MM.1S (cell line): ENCODE results near the gene SHISA6.

Experiments
- DNase-seq: peaks from one replicate; pipeline ENCODE4 v3.0.0-alpha.2; 2015
- H2AFZ ChIP-seq: fragments of 300-600 bp; sonication (generic); 2 replicates; pipeline ENCODE4 v1.6.0; 2016; ENCODE audit warnings: antibody characterized with exemption, low read length
- H3F3A ChIP-seq: fragments of 300-600 bp; sonication (generic); 2 replicates; pipeline ENCODE4 v1.6.1; 2016; ENCODE audit warnings: mild to moderate bottlenecking, antibody characterized with exemption, low read length, moderate library complexity, mixed read lengths; ENCODE audit not compliant: insufficient read depth
- H3K27ac ChIP-seq: fragments of 300-600 bp; sonication (generic); 2 replicates; pipeline ENCODE4 v1.5.1; 2016; ENCODE audit warnings: mild to moderate bottlenecking, low read length
- H3K27me3 ChIP-seq: fragments of 300-600 bp; sonication (generic); replicated peaks from 2 replicates; pipeline ENCODE4 v1.6.0; 2016; ENCODE audit warnings: low read length; ENCODE audit not compliant: insufficient read depth
- H3K36me3 ChIP-seq: fragments of 300-600 bp; sonication (generic); replicated peaks from 2 replicates; pipeline ENCODE4 v1.6.1; 2016; ENCODE audit warnings: mild to moderate bottlenecking, low read length, mixed read lengths; ENCODE audit not compliant: insufficient read depth
- H3K4me1 ChIP-seq: fragments of 300-600 bp; sonication (generic); 2 replicates; pipeline ENCODE4 v1.6.1; 2016; ENCODE audit warnings: low read length, mixed read lengths
- H3K4me2 ChIP-seq: fragments of 300-600 bp; sonication (generic); 2 replicates; pipeline ENCODE4 v1.6.0; 2016; ENCODE audit warnings: low read depth, low read length
- H3K4me3 ChIP-seq: fragments of 300-600 bp; sonication (generic); 2 replicates; pipeline ENCODE4 v1.5.1; 2016; ENCODE audit warnings: low read length, mixed read lengths
- H3K79me2 ChIP-seq: fragments of 300-600 bp; sonication (generic); 2 replicates; pipeline ENCODE4 v1.6.1; 2016; ENCODE audit warnings: mixed run types, low read length, mixed read lengths
- H3K9ac ChIP-seq: fragments of 300-600 bp; sonication (generic); 2 replicates; pipeline ENCODE4 v1.6.1; 2016; ENCODE audit warnings: low read length, mixed read lengths
- H3K9me2 ChIP-seq: fragments of 300-600 bp; sonication (generic); replicated peaks from 2 replicates; pipeline ENCODE4 v1.6.1; 2016; ENCODE audit warnings: mild to moderate bottlenecking, low read length, mixed read lengths; ENCODE audit not compliant: insufficient read depth
- H3K9me3 ChIP-seq: fragments of 300-600 bp; sonication (generic); replicated peaks from 2 replicates; pipeline ENCODE4 v1.6.1; 2016; ENCODE audit warnings: mild to moderate bottlenecking, low read length, mixed read lengths; ENCODE audit not compliant: insufficient read depth
- H4K20me1 ChIP-seq: fragments of 300-600 bp; sonication (generic); 2 replicates; pipeline ENCODE4 v1.6.1; 2016; ENCODE audit warnings: mild to moderate bottlenecking, low read length, moderate library complexity, mixed read lengths; ENCODE audit not compliant: insufficient read depth
- EZH2 ChIP-seq: fragments of 300-600 bp; sonication (generic); optimal IDR thresholded peaks from 2 replicates; pipeline ENCODE3; 2017; ENCODE audit warnings: low read depth, mild to moderate bottlenecking, antibody characterized with exemption, low read length, mixed read lengths
- EZH2phosphoT487 ChIP-seq: fragments of 300-600 bp; sonication (generic); IDR thresholded peaks from 2 replicates; pipeline ENCODE4 v1.6.1; 2018; ENCODE audit warnings: antibody characterized with exemption, low read length
- TF ChIP-seq, protein P1 (sequence below): fragments of 300-600 bp; sonication (generic); IDR thresholded peaks from 2 replicates; pipeline ENCODE4 v1.5.1; 2016; ENCODE audit warnings: antibody characterized with exemption, low read length, mixed read lengths

The SHISA6 gene

DNA sequence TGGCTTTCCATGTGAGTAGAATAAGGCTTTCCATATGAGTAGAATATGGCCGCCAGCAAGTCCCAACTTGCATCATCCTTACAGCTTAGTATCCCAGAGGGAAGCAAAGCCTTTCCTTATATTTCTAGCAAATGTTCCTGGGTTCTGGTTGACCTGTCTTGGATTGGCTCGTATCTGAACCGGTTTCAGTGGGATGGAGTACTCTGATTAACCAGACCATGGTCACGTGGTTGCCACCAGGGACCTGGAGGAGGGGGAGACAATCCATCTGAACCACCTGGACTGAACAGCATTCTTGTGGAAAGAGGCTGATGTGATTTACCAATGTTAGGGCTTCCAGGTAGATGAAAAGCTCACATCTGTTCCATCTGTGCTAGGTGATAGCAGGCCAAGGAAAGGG is 89.0 kb downstream of the SHISA6 start:
- no peak overlapping the region for H3K9ac ChIP-seq
- TF ChIP-seq EZH2phosphoT487 (no peak), EZH2 (no peak)
- TF ChIP-seq, protein P1, sequence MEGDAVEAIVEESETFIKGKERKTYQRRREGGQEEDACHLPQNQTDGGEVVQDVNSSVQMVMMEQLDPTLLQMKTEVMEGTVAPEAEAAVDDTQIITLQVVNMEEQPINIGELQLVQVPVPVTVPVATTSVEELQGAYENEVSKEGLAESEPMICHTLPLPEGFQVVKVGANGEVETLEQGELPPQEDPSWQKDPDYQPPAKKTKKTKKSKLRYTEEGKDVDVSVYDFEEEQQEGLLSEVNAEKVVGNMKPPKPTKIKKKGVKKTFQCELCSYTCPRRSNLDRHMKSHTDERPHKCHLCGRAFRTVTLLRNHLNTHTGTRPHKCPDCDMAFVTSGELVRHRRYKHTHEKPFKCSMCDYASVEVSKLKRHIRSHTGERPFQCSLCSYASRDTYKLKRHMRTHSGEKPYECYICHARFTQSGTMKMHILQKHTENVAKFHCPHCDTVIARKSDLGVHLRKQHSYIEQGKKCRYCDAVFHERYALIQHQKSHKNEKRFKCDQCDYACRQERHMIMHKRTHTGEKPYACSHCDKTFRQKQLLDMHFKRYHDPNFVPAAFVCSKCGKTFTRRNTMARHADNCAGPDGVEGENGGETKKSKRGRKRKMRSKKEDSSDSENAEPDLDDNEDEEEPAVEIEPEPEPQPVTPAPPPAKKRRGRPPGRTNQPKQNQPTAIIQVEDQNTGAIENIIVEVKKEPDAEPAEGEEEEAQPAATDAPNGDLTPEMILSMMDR, result no peak
- no peaks in the 10 kb centered on the region for H3F3A ChIP-seq

DNA sequence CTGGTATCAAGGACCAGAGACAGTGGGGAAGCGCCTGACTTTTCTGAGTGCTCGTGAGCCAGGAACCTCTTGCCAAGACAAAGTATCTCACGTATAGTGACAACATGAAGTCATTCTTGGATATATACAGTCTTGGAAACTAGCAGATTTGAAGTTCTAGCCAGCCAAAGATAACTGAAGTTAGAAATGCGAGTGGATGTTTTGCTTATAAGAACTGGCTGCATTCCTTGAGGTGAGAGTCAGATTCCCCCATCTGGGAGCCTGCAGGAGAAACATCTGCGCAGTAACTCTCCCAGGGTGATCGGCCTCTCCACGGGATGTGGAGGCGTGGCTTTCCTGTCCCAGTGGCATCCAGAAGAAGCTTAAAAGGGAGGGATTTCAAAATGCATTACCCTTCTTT is 89.8 kb downstream of the SHISA6 start:
- no peaks in the 10 kb centered on the region for H4K20me1 ChIP-seq
- no peak overlapping the region for H3K4me3 ChIP-seq
- H3K4me1 ChIP-seq, result no peaks in the 10 kb centered on the region
- no peaks in the 10 kb centered on the region for H3K9me2 ChIP-seq
- no peak for DNase-seq
- no peak overlapping the region for H2AFZ ChIP-seq
- no peaks in the 10 kb centered on the region for H3K36me3 ChIP-seq
- H3K27ac ChIP-seq, result no peak overlapping the region
- H3K9ac ChIP-seq, result no peak overlapping the region
- H3K4me2 ChIP-seq, result no peak overlapping the region
- no peaks in the 10 kb centered on the region for H3K9me3 ChIP-seq
- H3F3A ChIP-seq, result no peaks in the 10 kb centered on the region
- TF ChIP-seq EZH2, result no peak
- no peak for TF ChIP-seq EZH2phosphoT487
- TF ChIP-seq, protein P1, result no peak
- no peaks in the 10 kb centered on the region for H3K27me3 ChIP-seq
- H3K79me2 ChIP-seq, result no peaks in the 10 kb centered on the region

More for the DNA sequence above, 89.0 kb downstream of the SHISA6 start:
- Histone ChIP-seq H3K27ac (no peak overlapping the region), H3K9me3 (no peaks in the 10 kb centered on the region), H3K27me3 (no peaks in the 10 kb centered on the region), H2AFZ (no peak overlapping the region), H3K79me2 (no peaks in the 10 kb centered on the region), H3K4me3 (no peak overlapping the region), H3K4me1 (no peaks in the 10 kb centered on the region), H3K36me3 (no peaks in the 10 kb centered on the region), H3K4me2 (no peak overlapping the region), H4K20me1 (no peaks in the 10 kb centered on the region), H3K9me2 (no peaks in the 10 kb centered on the region)
- no peak for DNase-seq

DNA sequence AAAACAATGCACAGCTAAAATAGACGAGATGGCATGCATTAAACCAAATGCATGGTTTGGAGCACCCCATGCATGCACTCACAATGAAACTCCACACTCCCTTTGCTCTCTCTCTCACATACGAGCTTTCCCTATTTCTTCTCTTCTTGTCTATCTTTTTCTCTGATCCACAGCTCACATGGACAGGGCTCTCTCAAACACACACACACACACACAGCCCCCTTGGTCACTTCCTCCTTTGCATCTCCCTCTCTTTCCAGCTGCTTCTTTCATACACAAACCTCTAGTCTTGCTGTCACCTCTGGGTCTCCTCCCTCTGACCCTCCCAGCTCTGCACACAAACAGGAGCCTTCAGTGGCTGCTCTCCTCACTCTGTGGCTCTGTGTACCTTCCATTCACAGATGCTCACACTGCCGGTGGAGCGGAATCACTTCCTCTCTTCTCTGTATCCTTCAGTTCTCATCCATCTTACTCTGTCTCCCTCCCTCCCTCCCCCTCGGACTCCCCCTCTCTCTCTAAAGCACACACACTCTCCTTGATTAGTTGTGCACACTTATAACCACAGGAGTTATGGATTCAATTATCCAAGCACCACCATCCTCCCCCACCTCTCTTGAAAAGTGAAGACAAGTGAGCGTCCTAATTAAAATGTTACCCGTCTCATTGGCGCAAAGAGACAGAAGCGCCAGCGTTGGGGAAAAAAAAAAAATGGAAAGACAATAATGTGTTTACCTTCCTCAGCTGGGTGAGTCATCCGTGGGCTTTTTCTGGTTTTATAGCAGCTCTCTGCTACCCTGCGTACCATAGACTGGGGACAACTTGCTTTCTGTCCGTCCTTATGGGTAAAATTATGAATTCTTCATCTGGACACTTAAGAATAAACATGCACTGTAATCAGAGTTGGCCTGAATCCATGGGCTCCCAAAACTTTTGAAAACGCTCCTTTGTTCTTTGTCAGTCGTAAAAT is 90.8 kb downstream of the SHISA6 start:
- no peak overlapping the region for H3K27ac ChIP-seq
- no peak for DNase-seq

More for the DNA sequence above, 90.8 kb downstream of the SHISA6 start:
- no peaks in the 10 kb centered on the region for H3K9me3 ChIP-seq
- no peak overlapping the region for H3K4me2 ChIP-seq
- H3K36me3 ChIP-seq, result no peaks in the 10 kb centered on the region
- no peaks in the 10 kb centered on the region for H3K27me3 ChIP-seq
- no peak overlapping the region for H3K9ac ChIP-seq
- TF ChIP-seq EZH2phosphoT487 (no peak), EZH2 (no peak)
- TF ChIP-seq, protein P1, result no peak
- H4K20me1 ChIP-seq, result no peaks in the 10 kb centered on the region
- no peaks in the 10 kb centered on the region for H3K4me1 ChIP-seq
- H3K9me2 ChIP-seq, result no peaks in the 10 kb centered on the region
- H3K79me2 ChIP-seq, result no peaks in the 10 kb centered on the region
- no peak overlapping the region for H3K4me3 ChIP-seq
- H2AFZ ChIP-seq, result no peak overlapping the region
- no peaks in the 10 kb centered on the region for H3F3A ChIP-seq
